Ishikawa (cell line): ENCODE measurements around the gene NUDCD3.

Experiments used
- EP300 ChIP-seq: IDR thresholded peaks from 2 replicates; pipeline ENCODE4 v1.6.1; 2012; ENCODE audit warnings: borderline replicate concordance
- RAD21 ChIP-seq: IDR thresholded peaks from 2 replicates; pipeline ENCODE4 v1.6.1; 2012; ENCODE audit warnings: low read depth

GRCh38 chr7:44476313-44476712 is 14.1 kb downstream of the NUDCD3 start:
- TF ChIP-seq RAD21 = no peak
- no peak for TF ChIP-seq EP300
